SIG-M5 treated with dmso at 0.1 percent for 504 hours (cell line): Measurements from ENCODE around the gene MUC13.

ENCODE experiments used
- DNase-seq: peaks from one replicate; lab custom pipeline; 2025; ENCODE audit not compliant: unreplicated experiment; lab: John Stamatoyannopoulos, UW

The MUC13 gene

GRCh38 chr3:124879337-124879680 lies 55.2 kb downstream of the MUC13 start:
- DNase-seq: no peak

- peak; percentile 86 for DNase-seq
Observed at GRCh38 chr3:124878561-124879336, 55.8 kb downstream of the MUC13 start.

GRCh38 chr3:124877674-124878073 lies 56.9 kb downstream of the MUC13 start:
- DNase-seq: no peak

DNA sequence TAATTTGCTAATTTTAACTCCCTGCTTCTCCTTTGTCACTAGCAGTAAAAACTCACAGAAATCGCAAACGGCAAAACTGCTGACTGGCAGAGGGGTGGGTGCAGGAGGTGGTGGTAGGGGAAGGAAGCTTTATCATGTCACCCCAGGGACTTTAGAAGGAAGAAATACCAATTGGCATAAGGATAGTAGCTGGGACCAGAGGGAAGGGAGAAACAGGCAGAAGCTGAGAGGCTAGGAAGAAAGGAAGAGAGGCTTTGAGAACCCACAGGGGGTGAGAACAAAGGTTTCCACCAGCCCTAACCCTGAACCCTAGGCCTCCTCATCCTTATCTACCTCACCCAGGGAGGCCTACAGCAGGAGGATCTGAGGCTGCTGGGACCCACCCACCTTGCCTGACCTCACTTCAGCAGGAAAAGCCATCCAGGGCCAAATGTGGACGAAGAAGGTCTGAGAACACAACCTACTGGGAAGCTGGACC lies 58.1 kb downstream of the MUC13 start:
- peak; percentile 36 for DNase-seq

DNA sequence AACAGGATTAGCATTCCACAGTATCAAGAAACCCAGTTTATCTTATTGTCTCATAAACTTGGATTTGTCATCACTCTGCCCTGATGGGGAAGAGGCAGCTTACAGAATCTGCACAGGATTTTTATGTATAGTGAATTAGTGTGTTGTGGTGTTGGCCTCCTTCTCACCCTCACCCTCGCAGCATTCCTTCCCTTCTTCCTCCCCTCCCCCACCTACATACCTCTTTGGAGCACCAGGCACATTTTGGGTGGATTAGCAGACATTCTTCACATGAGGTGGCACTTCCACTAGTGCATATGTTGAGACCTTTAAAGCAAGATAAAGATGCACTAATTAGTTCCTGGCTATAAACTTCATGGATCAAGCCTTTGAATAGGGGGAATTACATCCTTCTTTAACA lies 61.3 kb downstream of the MUC13 start:
- DNase-seq: no peak

GRCh38 chr3:124867511-124867910 lies 67.0 kb downstream of the MUC13 start:
- no peak for DNase-seq

DNA sequence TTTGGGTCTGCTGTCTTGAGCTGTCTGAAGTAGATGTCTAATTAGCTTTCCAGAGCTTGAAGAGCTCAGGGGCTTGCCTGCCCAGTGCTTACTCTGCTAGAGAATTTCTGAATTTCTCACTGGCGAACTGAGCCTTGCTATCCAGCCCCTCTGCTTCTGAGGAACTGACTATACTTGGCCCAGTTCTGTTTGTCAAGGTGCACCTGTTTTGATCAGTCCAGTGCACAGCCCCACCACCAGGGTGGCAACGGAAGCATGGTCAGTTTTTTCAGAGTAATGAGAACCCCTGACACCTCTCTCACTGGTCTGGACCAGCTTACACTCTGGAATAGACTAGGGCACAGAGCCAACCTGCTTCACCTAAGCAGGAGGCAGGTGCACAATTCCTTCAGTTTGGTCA lies 72.5 kb downstream of the MUC13 start:
- DNase-seq: no peak

- no peak for DNase-seq
Observed at GRCh38 chr3:124861041-124861440, 73.5 kb downstream of the MUC13 start.

DNA sequence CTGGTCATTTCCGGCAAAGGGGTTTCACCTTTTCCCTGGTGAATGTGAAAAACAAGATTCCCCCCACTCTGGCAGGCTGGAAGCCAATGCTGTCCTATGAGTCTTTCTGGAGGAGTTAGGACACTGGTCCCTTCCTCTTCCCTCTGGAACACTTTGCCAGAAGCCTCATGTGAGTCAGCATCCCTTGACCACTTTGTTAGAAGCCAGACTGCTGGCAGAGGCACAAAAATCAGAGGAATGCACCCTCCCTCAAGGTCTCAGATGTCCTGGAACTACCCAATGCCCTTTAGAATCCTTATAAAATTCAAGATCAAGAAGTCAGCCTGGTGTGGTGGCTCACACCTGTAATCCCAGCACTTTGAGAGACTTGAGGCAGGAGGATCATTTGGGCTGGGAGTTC lies 74.0 kb downstream of the MUC13 start:
- DNase-seq: no peak

- no peak for DNase-seq
Observed at GRCh38 chr3:124859025-124859424, 75.5 kb downstream of the MUC13 start.

- DNase-seq: no peak
Observed at GRCh38 chr3:124858275-124858674, 76.3 kb downstream of the MUC13 start.

GRCh38 chr3:124856677-124857076 lies 77.9 kb downstream of the MUC13 start:
- no peak for DNase-seq
